Upper lobe of left lung (tissue), 4 donors: ENCODE measurements around the gene TLCD4.

Experiments
- CTCF ChIP-seq, 6 experiments: fragments of 450-650 bp in 4 of 6; fragments of 200-600 bp in 2 of 6; sonication (generic) in 2 of 6; IDR thresholded peaks; one replicate each; pipeline ENCODE4 v1.5.1; 2016 to 2019; ENCODE audit warnings: antibody characterized with exemption in 6 of 6
- POLR2A ChIP-seq, 4 donors: fragments of 450-650 bp; IDR thresholded peaks; one replicate each; pipeline ENCODE4 v1.5.1; 2016 to 2017; ENCODE audit warnings: antibody characterized with exemption in 4 of 4, mild to moderate bottlenecking in 2 of 4
- POLR2AphosphoS5 ChIP-seq, 2 donors: sonication (generic); formaldehyde crosslinking; IDR thresholded peaks; one replicate each; pipeline ENCODE4 v1.5.1; 2017; ENCODE audit warnings: antibody characterized with exemption in 2 of 2

- no peak for TF ChIP-seq CTCF (IDR thresholded peaks at IDR 0.05)
- no peak for TF ChIP-seq POLR2A (IDR thresholded peaks at IDR 0.05)
- no peak for TF ChIP-seq POLR2AphosphoS5 (IDR thresholded peaks at IDR 0.05)
Observed at GRCh38 chr1:95080879-95081278, 36.3 kb upstream of the TLCD4 start.
